GM12878 (cell line): Measurements from ENCODE around the gene TMPRSS11F. TPM values are rescaled to one million over a fixed set of nuclear protein-coding genes. Genes with fewer than 3 reads are reported as not detected.

Experiments
- ATAC-seq: fragments of 200-7000 bp; cut with Tn5 transposase; 3 replicates; pipeline ENCODE4 v1.9.1; 2020; ENCODE audit warnings: mild to moderate bottlenecking, moderate library complexity
- BruUV-seq: library from RNA; stranded (reverse); fragments of 400-500 nt; replicated peaks from 2 replicates; lab custom pipeline; 2021; lab: Mats Ljungman, UMichigan
- CTCF ChIA-PET: fragments of 300-600 bp; sonication (Branson Sonifier 250); formaldehyde crosslinking; extraction: SDS; loops from one replicate; lab custom pipeline; 2021; ENCODE audit warnings: inconsistent platforms; lab: Yijun Ruan, JAX
- POLR2A ChIA-PET: fragments of 350-600 bp; formaldehyde crosslinking; extraction: SDS; loops from one replicate; lab custom pipeline; 2021; ENCODE audit warnings: inconsistent platforms; lab: Charles Lee
- RAD21 ChIA-PET: fragments of 300-600 bp; sonication (Branson Sonifier 250); formaldehyde crosslinking; loops from one replicate; lab custom pipeline; 2023; ENCODE audit warnings: antibody characterized with exemption; ENCODE audit not compliant: unreplicated experiment; lab: Charles Lee
- SMC1A ChIA-PET: fragments of 300-600 bp; sonication (Branson Sonifier 250); formaldehyde crosslinking; loops from one replicate; lab custom pipeline; 2023; ENCODE audit not compliant: unreplicated experiment, uncharacterized antibody; lab: Charles Lee
- DNase-seq: peaks from one replicate; pipeline ENCODE4 v3.0.0-alpha.2; 2011; ENCODE audit warnings: low read depth, low spot score
- FAIRE-seq: peaks from 3 replicates; lab custom pipeline; 2011; peaks lifted over from hg19 to GRCh38; lab: Jason Lieb, UNC
- H2AFZ ChIP-seq: 2 replicates; pipeline ENCODE4 v1.6.0; 2011; ENCODE audit warnings: low read depth, low read length, control low read depth; ENCODE audit not compliant: control insufficient read depth
- H3K27ac ChIP-seq: 2 replicates; pipeline ENCODE4 v1.5.1; 2011; ENCODE audit warnings: control low read depth; ENCODE audit not compliant: control insufficient read depth, insufficient read depth
- H3K27me3 ChIP-seq, 2 experiments: replicated peaks in 1 of 2; 2 replicates each; pipeline versions ENCODE4 v1.6.0 to v1.6.1; 2011; ENCODE audit warnings: low read length in 1 of 2; ENCODE audit not compliant: control insufficient read depth in 2 of 2, insufficient read depth in 2 of 2
- H3K36me3 ChIP-seq, 2 experiments: 2 replicates each; pipeline ENCODE4 v1.5.1; 2011; ENCODE audit warnings: low read length in 1 of 2; ENCODE audit not compliant: control insufficient read depth in 2 of 2, insufficient read depth in 2 of 2
- H3K4me1 ChIP-seq: 2 replicates; pipeline ENCODE4 v1.6.1; 2011; ENCODE audit warnings: mild to moderate bottlenecking, low read length, moderate library complexity, mixed read lengths; ENCODE audit not compliant: control insufficient read depth, insufficient read depth
- H3K4me2 ChIP-seq: 2 replicates; pipeline ENCODE4 v1.6.0; 2011; ENCODE audit warnings: control low read depth; ENCODE audit not compliant: control insufficient read depth, insufficient read depth
- H3K4me3 ChIP-seq: fragments of 200-600 bp; sonication (generic); 2 replicates; pipeline ENCODE4 v1.5.1; 2016
- H3K79me2 ChIP-seq: 2 replicates; pipeline ENCODE4 v1.6.0; 2011; ENCODE audit warnings: low read length; ENCODE audit not compliant: control insufficient read depth, insufficient read depth
- H3K9ac ChIP-seq: 2 replicates; pipeline ENCODE4 v1.8.0; 2011; ENCODE audit warnings: low read length, control low read depth, mixed read lengths; ENCODE audit not compliant: control insufficient read depth, insufficient read depth
- H3K9me3 ChIP-seq: replicated peaks from 3 replicates; pipeline ENCODE4 v1.5.1; 2011; ENCODE audit warnings: mild to moderate bottlenecking, low read length; ENCODE audit not compliant: control insufficient read depth, insufficient read depth
- H4K20me1 ChIP-seq: 2 replicates; pipeline ENCODE4 v1.6.0; 2011; ENCODE audit not compliant: control insufficient read depth, insufficient read depth
- CHD2 ChIP-seq: IDR thresholded peaks from 2 replicates; pipeline ENCODE4 v1.6.1; 2011; ENCODE audit warnings: low read depth, low read length, improper control_type of control experiment, borderline replicate concordance
- GABPA ChIP-seq: IDR thresholded peaks from 2 replicates; pipeline ENCODE4 v1.6.1; 2014; ENCODE audit warnings: antibody characterized with exemption, low read depth, mild to moderate bottlenecking, inconsistent platforms
- NFYB ChIP-seq: IDR thresholded peaks from 2 replicates; pipeline ENCODE4 v1.6.1; 2011; ENCODE audit warnings: low read depth, mild to moderate bottlenecking, low read length, improper control_type of control experiment, moderate library complexity; ENCODE audit not compliant: insufficient read depth
- PAX5 ChIP-seq: IDR thresholded peaks from 2 replicates; pipeline ENCODE4 v1.6.1; 2011; ENCODE audit warnings: low read depth, low read length, borderline replicate concordance
- POLR2AphosphoS2 ChIP-seq: IDR thresholded peaks from 2 replicates; pipeline ENCODE4 v1.6.1; 2011; ENCODE audit warnings: low read depth, mild to moderate bottlenecking, low read length, improper control_type of control experiment, moderate library complexity
- STAT1 ChIP-seq: fragments of 450-650 bp; conservative IDR thresholded peaks from 2 replicates; pipeline ENCODE4 v1.6.1; 2014; ENCODE audit warnings: antibody characterized with exemption, mild to moderate bottlenecking
- TARDBP ChIP-seq: IDR thresholded peaks from 2 replicates; pipeline ENCODE4 v1.6.1; 2016; ENCODE audit warnings: borderline replicate concordance
- TBL1XR1 ChIP-seq: IDR thresholded peaks from 2 replicates; pipeline ENCODE4 v1.6.1; 2012; ENCODE audit warnings: low read depth, low read length, improper control_type of control experiment
- TCF12 ChIP-seq: IDR thresholded peaks from 2 replicates; pipeline ENCODE4 v1.6.1; 2011; ENCODE audit warnings: low read depth, mild to moderate bottlenecking, low read length
- WGBS: methylation state at CpG from one replicate; pipeline ENCODE4 v1.1.6; 2016; ENCODE audit warnings: low lambda C conversion rate; ENCODE audit not compliant: insufficient replicate concordance, insufficient coverage; ENCODE audit errors: missing lambda C conversion rate; 5-methylcytosine and 5-hydroxymethylcytosine counted together
- in situ Hi-C: fragments of 300-500 bp; cut with MboI; formaldehyde crosslinking; loops from 9 replicates; pipeline ENCODE4 v1.14.3; 2018; ENCODE audit warnings: mixed read lengths
- intact Hi-C: fragments of 100-400 bp; cut with micrococcal nuclease; formaldehyde crosslinking; loops from one replicate; pipeline ENCODE4 v1.14.2; 2022; ENCODE audit not compliant: unreplicated experiment
- polyA plus RNA-seq, 11 experiments: library from polyadenylated mRNA; depleted of rRNA in 4 of 11; unstranded in 6 of 11; stranded (reverse) in 5 of 11; fragments of >200 nt; fragmentation: Nextera tagmentation in 4 of 11; fragmentation: Illumina TruSeq in 1 of 11; extraction: Ambion mirVana in 4 of 11; extraction: Trizol in 1 of 11; gene quantifications; 1 replicate in 1 of 11; 2 replicates in 10 of 11; pipeline versions ENCODE4 v1.2.1 to v1.2.3, GENCODE V29; 2011 to 2016; ENCODE audit warnings: inconsistent platforms in 2 of 11, missing spikeins in 2 of 11, low read depth in 1 of 11
- total RNA-seq, 4 experiments: library from RNA; depleted of rRNA in 3 of 4; stranded (reverse); fragments of >200 nt in 3 of 4; fragmentation: Illumina TruSeq in 1 of 4; extraction: Trizol in 1 of 4; gene quantifications; 2 replicates each; pipeline versions ENCODE4 v1.2.1 to v1.2.3, GENCODE V29; 2013 to 2021
- TF ChIP-seq, protein P1 (sequence below): fragments of 150-350 bp; IDR thresholded peaks from 2 replicates; pipeline ENCODE4 v1.6.1; 2014; ENCODE audit warnings: mild to moderate bottlenecking, low read depth, low read length
- TF ChIP-seq, protein P2 (sequence below): fragments of 450-650 bp; formaldehyde crosslinking; IDR thresholded peaks from 2 replicates; pipeline ENCODE4 v1.5.0; 2022; ENCODE audit warnings: mild to moderate bottlenecking, missing genetic modification characterization
- TF ChIP-seq, protein P3 (sequence below): IDR thresholded peaks from 2 replicates; pipeline ENCODE4 v1.6.1; 2012; ENCODE audit warnings: low read depth, low read length, improper control_type of control experiment

Gene TMPRSS11F
- total and polyA plus RNA-seq, 10 of the 15 experiments (the other 5 are each of a cell fraction or from before 2014, with no cell fraction given) = not detected

DNA sequence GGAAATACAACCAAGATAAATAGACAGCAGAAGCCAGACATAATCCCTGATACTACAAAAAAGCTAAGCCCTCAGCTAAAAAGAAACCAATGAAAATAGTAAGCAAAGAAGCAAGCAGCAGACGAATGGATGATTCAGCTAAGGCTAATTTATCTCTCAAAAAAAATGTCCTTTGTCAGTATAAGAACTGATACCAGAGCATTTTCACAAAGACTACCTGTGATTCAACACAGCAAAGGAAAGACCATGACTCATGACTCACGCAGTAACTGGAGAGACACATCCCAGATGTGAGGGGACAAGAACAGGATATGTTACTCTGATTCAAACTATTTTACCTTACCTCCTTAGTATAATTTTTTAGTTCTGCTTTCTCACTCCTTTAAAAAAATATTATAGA is 22.7 kb upstream of the TMPRSS11F start:
- TF ChIP-seq TCF12 (no peak), TARDBP (no peak), CHD2 (no peak), PAX5 (no peak), NFYB (no peak), TBL1XR1 (no peak), GABPA (no peak), STAT1 (no peak), POLR2AphosphoS2 (no peak)
- TF ChIP-seq, protein P1, sequence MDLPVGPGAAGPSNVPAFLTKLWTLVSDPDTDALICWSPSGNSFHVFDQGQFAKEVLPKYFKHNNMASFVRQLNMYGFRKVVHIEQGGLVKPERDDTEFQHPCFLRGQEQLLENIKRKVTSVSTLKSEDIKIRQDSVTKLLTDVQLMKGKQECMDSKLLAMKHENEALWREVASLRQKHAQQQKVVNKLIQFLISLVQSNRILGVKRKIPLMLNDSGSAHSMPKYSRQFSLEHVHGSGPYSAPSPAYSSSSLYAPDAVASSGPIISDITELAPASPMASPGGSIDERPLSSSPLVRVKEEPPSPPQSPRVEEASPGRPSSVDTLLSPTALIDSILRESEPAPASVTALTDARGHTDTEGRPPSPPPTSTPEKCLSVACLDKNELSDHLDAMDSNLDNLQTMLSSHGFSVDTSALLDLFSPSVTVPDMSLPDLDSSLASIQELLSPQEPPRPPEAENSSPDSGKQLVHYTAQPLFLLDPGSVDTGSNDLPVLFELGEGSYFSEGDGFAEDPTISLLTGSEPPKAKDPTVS = no peak
- TF ChIP-seq, protein P2, sequence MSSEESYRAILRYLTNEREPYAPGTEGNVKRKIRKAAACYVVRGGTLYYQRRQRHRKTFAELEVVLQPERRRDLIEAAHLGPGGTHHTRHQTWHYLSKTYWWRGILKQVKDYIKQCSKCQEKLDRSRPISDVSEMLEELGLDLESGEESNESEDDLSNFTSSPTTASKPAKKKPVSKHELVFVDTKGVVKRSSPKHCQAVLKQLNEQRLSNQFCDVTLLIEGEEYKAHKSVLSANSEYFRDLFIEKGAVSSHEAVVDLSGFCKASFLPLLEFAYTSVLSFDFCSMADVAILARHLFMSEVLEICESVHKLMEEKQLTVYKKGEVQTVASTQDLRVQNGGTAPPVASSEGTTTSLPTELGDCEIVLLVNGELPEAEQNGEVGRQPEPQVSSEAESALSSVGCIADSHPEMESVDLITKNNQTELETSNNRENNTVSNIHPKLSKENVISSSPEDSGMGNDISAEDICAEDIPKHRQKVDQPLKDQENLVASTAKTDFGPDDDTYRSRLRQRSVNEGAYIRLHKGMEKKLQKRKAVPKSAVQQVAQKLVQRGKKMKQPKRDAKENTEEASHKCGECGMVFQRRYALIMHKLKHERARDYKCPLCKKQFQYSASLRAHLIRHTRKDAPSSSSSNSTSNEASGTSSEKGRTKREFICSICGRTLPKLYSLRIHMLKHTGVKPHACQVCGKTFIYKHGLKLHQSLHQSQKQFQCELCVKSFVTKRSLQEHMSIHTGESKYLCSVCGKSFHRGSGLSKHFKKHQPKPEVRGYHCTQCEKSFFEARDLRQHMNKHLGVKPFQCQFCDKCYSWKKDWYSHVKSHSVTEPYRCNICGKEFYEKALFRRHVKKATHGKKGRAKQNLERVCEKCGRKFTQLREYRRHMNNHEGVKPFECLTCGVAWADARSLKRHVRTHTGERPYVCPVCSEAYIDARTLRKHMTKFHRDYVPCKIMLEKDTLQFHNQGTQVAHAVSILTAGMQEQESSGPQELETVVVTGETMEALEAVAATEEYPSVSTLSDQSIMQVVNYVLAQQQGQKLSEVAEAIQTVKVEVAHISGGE (CRISPR knock-in tag) = no peak
- TF ChIP-seq, protein P3, sequence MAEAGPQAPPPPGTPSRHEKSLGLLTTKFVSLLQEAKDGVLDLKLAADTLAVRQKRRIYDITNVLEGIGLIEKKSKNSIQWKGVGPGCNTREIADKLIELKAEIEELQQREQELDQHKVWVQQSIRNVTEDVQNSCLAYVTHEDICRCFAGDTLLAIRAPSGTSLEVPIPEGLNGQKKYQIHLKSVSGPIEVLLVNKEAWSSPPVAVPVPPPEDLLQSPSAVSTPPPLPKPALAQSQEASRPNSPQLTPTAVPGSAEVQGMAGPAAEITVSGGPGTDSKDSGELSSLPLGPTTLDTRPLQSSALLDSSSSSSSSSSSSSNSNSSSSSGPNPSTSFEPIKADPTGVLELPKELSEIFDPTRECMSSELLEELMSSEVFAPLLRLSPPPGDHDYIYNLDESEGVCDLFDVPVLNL = no peak
- H3K9ac ChIP-seq = no peak overlapping the region
- no peak for DNase-seq
- H4K20me1 ChIP-seq = no peaks in the 10 kb centered on the region
- RAD21 ChIA-PET = no interaction called here
- intact Hi-C loops (no loop called here), in situ Hi-C loops (no loop called here)
- FAIRE-seq = no peak
- SMC1A ChIA-PET = no interaction called here
- POLR2A ChIA-PET = no interaction called here
- H3K36me3 ChIP-seq = no peaks in the 10 kb centered on the region
- no peaks in the 10 kb centered on the region for H3K4me1 ChIP-seq
- H3K79me2 ChIP-seq = no peaks in the 10 kb centered on the region
- no peaks in the 10 kb centered on the region for H3K9me3 ChIP-seq
- no peak overlapping the region for H2AFZ ChIP-seq
- H3K4me2 ChIP-seq = no peak overlapping the region
- ATAC-seq = no peak
- H3K4me3 ChIP-seq = no peak overlapping the region
- 2% methylated on average over 2 of the region's 2 CpGs for WGBS
- no TSS peak for BruUV-seq
- no peak overlapping the region for H3K27ac ChIP-seq
- H3K27me3 ChIP-seq = no peaks in the 10 kb centered on the region
- CTCF ChIA-PET = interaction anchor here (1.3 kb wide), 1 partner anchor 23 kb away, joined by 4 read pairs; no protein-coding TSS in a partner anchor
